MM.1S (cell line): Measurements from ENCODE around the gene STAT6.

Experiments used
- DNase-seq: peaks from one replicate; pipeline ENCODE4 v3.0.0-alpha.2; 2015
- H2AFZ ChIP-seq: fragments of 300-600 bp; sonication (generic); 2 replicates; pipeline ENCODE4 v1.6.0; 2016; ENCODE audit warnings: antibody characterized with exemption, low read length
- H3F3A ChIP-seq: fragments of 300-600 bp; sonication (generic); 2 replicates; pipeline ENCODE4 v1.6.1; 2016; ENCODE audit warnings: mild to moderate bottlenecking, antibody characterized with exemption, low read length, moderate library complexity, mixed read lengths; ENCODE audit not compliant: insufficient read depth
- H3K27ac ChIP-seq: fragments of 300-600 bp; sonication (generic); 2 replicates; pipeline ENCODE4 v1.5.1; 2016; ENCODE audit warnings: mild to moderate bottlenecking, low read length
- H3K27me3 ChIP-seq: fragments of 300-600 bp; sonication (generic); replicated peaks from 2 replicates; pipeline ENCODE4 v1.6.0; 2016; ENCODE audit warnings: low read length; ENCODE audit not compliant: insufficient read depth
- H3K36me3 ChIP-seq: fragments of 300-600 bp; sonication (generic); replicated peaks from 2 replicates; pipeline ENCODE4 v1.6.1; 2016; ENCODE audit warnings: mild to moderate bottlenecking, low read length, mixed read lengths; ENCODE audit not compliant: insufficient read depth
- H3K4me1 ChIP-seq: fragments of 300-600 bp; sonication (generic); 2 replicates; pipeline ENCODE4 v1.6.1; 2016; ENCODE audit warnings: low read length, mixed read lengths
- H3K4me2 ChIP-seq: fragments of 300-600 bp; sonication (generic); 2 replicates; pipeline ENCODE4 v1.6.0; 2016; ENCODE audit warnings: low read depth, low read length
- H3K4me3 ChIP-seq: fragments of 300-600 bp; sonication (generic); 2 replicates; pipeline ENCODE4 v1.5.1; 2016; ENCODE audit warnings: low read length, mixed read lengths
- H3K79me2 ChIP-seq: fragments of 300-600 bp; sonication (generic); 2 replicates; pipeline ENCODE4 v1.6.1; 2016; ENCODE audit warnings: mixed run types, low read length, mixed read lengths
- H3K9ac ChIP-seq: fragments of 300-600 bp; sonication (generic); 2 replicates; pipeline ENCODE4 v1.6.1; 2016; ENCODE audit warnings: low read length, mixed read lengths
- H3K9me2 ChIP-seq: fragments of 300-600 bp; sonication (generic); replicated peaks from 2 replicates; pipeline ENCODE4 v1.6.1; 2016; ENCODE audit warnings: mild to moderate bottlenecking, low read length, mixed read lengths; ENCODE audit not compliant: insufficient read depth
- H3K9me3 ChIP-seq: fragments of 300-600 bp; sonication (generic); replicated peaks from 2 replicates; pipeline ENCODE4 v1.6.1; 2016; ENCODE audit warnings: mild to moderate bottlenecking, low read length, mixed read lengths; ENCODE audit not compliant: insufficient read depth
- H4K20me1 ChIP-seq: fragments of 300-600 bp; sonication (generic); 2 replicates; pipeline ENCODE4 v1.6.1; 2016; ENCODE audit warnings: mild to moderate bottlenecking, low read length, moderate library complexity, mixed read lengths; ENCODE audit not compliant: insufficient read depth
- EZH2 ChIP-seq: fragments of 300-600 bp; sonication (generic); optimal IDR thresholded peaks from 2 replicates; pipeline ENCODE3; 2017; ENCODE audit warnings: low read depth, mild to moderate bottlenecking, antibody characterized with exemption, low read length, mixed read lengths
- EZH2phosphoT487 ChIP-seq: fragments of 300-600 bp; sonication (generic); IDR thresholded peaks from 2 replicates; pipeline ENCODE4 v1.6.1; 2018; ENCODE audit warnings: antibody characterized with exemption, low read length
- TF ChIP-seq, protein P1 (sequence below): fragments of 300-600 bp; sonication (generic); IDR thresholded peaks from 2 replicates; pipeline ENCODE4 v1.5.1; 2016; ENCODE audit warnings: antibody characterized with exemption, low read length, mixed read lengths

Gene STAT6

DNA sequence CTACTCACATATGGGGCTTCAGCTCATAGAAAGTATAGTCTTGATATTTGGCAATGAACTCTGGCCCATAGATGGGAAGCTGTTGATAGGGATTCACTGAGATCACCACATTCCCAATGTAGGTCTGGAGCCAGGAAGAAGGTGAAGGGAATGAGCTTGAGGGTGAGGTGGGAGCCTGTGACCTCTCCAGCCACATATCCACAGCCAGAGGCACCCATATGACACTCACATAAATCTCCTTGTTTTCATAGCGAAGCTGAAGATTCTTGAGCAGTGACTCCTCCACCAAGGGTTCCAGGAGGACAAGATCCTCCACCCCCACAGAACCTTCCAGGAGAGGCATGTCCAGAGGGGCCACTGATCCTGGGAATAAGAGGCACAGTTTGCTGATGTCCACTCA is 63.2 kb downstream of the STAT6 start:
- H3K4me3 ChIP-seq, result no peak overlapping the region
- H3K9me2 ChIP-seq, result no peaks in the 10 kb centered on the region
- TF ChIP-seq, protein P1, sequence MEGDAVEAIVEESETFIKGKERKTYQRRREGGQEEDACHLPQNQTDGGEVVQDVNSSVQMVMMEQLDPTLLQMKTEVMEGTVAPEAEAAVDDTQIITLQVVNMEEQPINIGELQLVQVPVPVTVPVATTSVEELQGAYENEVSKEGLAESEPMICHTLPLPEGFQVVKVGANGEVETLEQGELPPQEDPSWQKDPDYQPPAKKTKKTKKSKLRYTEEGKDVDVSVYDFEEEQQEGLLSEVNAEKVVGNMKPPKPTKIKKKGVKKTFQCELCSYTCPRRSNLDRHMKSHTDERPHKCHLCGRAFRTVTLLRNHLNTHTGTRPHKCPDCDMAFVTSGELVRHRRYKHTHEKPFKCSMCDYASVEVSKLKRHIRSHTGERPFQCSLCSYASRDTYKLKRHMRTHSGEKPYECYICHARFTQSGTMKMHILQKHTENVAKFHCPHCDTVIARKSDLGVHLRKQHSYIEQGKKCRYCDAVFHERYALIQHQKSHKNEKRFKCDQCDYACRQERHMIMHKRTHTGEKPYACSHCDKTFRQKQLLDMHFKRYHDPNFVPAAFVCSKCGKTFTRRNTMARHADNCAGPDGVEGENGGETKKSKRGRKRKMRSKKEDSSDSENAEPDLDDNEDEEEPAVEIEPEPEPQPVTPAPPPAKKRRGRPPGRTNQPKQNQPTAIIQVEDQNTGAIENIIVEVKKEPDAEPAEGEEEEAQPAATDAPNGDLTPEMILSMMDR, result no peak
- no peak for TF ChIP-seq EZH2phosphoT487
- H3K4me1 ChIP-seq, result no peaks in the 10 kb centered on the region
- no peaks in the 10 kb centered on the region for H3K9me3 ChIP-seq
- no peaks in the 10 kb centered on the region for H3K36me3 ChIP-seq
- no peaks in the 10 kb centered on the region for H4K20me1 ChIP-seq
- no peak overlapping the region for H3K9ac ChIP-seq
- no peak overlapping the region for H2AFZ ChIP-seq
- no peak overlapping the region for H3K4me2 ChIP-seq
- H3K27me3 ChIP-seq, result no peaks in the 10 kb centered on the region
- no peak for DNase-seq
- no peaks in the 10 kb centered on the region for H3K79me2 ChIP-seq
- H3F3A ChIP-seq, result no peaks in the 10 kb centered on the region
- H3K27ac ChIP-seq, result no peak overlapping the region

DNA sequence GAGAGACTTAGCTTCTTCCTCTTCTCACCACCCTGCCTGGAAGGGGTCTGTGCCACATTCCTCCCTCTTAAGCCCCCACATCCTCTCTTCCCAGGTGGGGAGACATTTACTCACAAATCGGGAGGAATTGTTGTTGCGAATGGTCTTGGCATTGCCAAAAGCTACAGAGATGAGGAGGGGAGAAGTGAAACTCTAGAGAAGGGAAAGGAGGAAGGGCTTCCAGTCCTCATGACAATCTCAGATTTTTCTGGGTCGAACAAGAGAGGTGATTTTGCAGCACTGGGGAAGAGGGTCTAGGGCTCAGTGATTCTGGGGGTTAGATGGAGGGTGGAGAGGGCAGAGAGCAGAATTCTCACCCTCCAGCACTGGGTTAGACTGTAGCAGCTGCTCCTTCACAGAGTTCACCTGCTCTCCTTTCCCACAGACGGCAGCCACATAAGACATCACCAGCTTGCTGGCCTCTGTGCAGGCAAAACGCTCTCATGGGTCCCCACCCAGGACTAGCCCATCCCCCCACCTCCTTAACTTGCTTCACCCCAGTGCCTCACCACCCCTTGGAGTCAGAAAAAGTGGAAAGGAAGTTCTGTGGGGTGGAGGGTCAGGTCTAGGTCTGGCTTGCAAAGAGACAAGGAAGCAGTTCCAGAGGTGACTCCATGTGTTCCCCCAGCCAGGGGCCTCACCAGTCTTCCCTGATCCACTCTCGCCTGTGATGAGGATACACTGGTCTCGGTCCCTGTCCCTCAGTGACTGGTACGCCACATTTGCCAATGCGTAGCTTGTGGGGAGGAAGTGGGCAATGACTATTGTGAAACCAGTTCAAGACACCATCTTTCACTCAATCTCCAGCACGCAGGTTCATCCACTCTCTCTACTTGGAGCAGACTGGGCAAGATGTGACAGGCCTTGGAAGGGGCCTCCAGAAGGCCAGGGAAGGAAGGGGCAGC is 63.9 kb downstream of the STAT6 start:
- H3K4me3 ChIP-seq, result no peak overlapping the region
- H3K27me3 ChIP-seq, result no peaks in the 10 kb centered on the region
- no peaks in the 10 kb centered on the region for H3F3A ChIP-seq
- no peaks in the 10 kb centered on the region for H3K79me2 ChIP-seq
- no peak overlapping the region for H3K4me2 ChIP-seq
- H3K9me2 ChIP-seq, result no peaks in the 10 kb centered on the region
- no peak overlapping the region for H3K9ac ChIP-seq
- H2AFZ ChIP-seq, result no peak overlapping the region
- TF ChIP-seq EZH2phosphoT487 (no peak), EZH2 (no peak)
- TF ChIP-seq, protein P1, result no peak
- H3K36me3 ChIP-seq, result no peaks in the 10 kb centered on the region
- H3K4me1 ChIP-seq, result no peaks in the 10 kb centered on the region
- H4K20me1 ChIP-seq, result no peaks in the 10 kb centered on the region
- no peak for DNase-seq
- H3K27ac ChIP-seq, result no peak overlapping the region
- no peaks in the 10 kb centered on the region for H3K9me3 ChIP-seq

GRCh38 chr12:57046086-57046791 is 64.9 kb downstream of the STAT6 start:
- no peak overlapping the region for H3K4me2 ChIP-seq
- H3K9ac ChIP-seq, result no peak overlapping the region
- no peaks in the 10 kb centered on the region for H3K9me2 ChIP-seq
- no peak overlapping the region for H3K4me3 ChIP-seq
- no peaks in the 10 kb centered on the region for H3K4me1 ChIP-seq
- H3K27me3 ChIP-seq, result no peaks in the 10 kb centered on the region
- H3K9me3 ChIP-seq, result no peaks in the 10 kb centered on the region
- H3F3A ChIP-seq, result no peaks in the 10 kb centered on the region
- H4K20me1 ChIP-seq, result no peaks in the 10 kb centered on the region
- H3K27ac ChIP-seq, result no peak overlapping the region
- H3K79me2 ChIP-seq, result no peaks in the 10 kb centered on the region
- DNase-seq, result no peak
- no peaks in the 10 kb centered on the region for H3K36me3 ChIP-seq
- no peak overlapping the region for H2AFZ ChIP-seq
- TF ChIP-seq EZH2phosphoT487, result no peak
- no peak for TF ChIP-seq EZH2
- TF ChIP-seq, protein P1, result no peak
